SH-SY5Y (cell line): Measurements from ENCODE around the gene RHBDF2.

ENCODE experiments used
- GATA2 ChIP-seq: IDR thresholded peaks from 2 replicates; pipeline ENCODE4 v1.6.1; 2011; ENCODE audit warnings: mild to moderate bottlenecking, low read depth, low read length
- GATA3 ChIP-seq: IDR thresholded peaks from 2 replicates; pipeline ENCODE4 v1.6.1; 2011; ENCODE audit warnings: low read depth, mild to moderate bottlenecking, low read length, moderate library complexity

DNA sequence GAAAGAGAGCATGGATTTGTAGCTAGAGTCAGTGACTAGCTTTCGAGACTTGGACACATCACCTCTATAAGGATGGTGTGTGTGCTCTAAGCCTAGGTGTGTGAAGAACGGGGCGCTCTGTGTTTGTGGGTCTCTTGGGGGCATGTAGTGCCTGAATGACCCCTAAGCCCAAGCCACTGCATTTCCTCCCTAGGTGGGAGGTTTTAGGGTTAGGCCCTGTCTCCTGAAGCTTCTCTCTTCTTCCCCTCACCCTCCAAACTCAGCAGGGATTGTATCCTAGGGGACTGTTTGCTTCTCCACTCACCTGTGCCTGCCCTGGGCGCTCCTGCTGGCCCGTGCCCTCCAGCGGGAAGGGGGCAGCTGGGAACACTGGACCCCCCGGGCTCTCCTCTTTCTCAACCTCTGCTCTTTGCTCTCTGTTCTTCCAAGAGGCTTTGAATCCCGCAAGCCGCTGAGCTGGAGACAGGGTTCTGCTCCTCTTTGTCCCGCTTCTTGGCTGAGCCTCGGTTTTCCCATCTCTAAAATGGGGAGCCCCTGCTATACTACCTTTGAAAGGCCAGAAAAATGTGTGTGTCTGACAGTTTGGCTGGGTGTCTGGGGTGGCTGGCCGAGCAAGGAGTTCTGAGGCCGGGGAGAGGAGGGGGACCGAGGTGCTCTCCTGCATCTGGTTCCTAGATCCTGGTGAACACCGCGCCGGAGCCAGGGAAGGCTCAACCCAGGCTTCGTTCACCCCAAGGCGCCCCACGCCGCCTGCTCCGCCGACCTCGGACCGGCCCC is 35.5 kb upstream of the RHBDF2 start:
- TF ChIP-seq GATA3, result no peak
- no peak for TF ChIP-seq GATA2
